GM12878 (cell line): ENCODE results near the gene DENND10. TPM values are rescaled to one million over a fixed set of nuclear protein-coding genes. Genes with fewer than 3 reads are reported as not detected.

Source experiments
- ATAC-seq: fragments of 200-7000 bp; cut with Tn5 transposase; 3 replicates; pipeline ENCODE4 v1.9.1; 2020; ENCODE audit warnings: mild to moderate bottlenecking, moderate library complexity
- BruUV-seq: library from RNA; stranded (reverse); fragments of 400-500 nt; replicated peaks from 2 replicates; lab custom pipeline; 2021; lab: Mats Ljungman, UMichigan
- CTCF ChIA-PET: fragments of 300-600 bp; sonication (Branson Sonifier 250); formaldehyde crosslinking; extraction: SDS; loops from one replicate; lab custom pipeline; 2021; ENCODE audit warnings: inconsistent platforms; lab: Yijun Ruan, JAX
- POLR2A ChIA-PET: fragments of 350-600 bp; formaldehyde crosslinking; extraction: SDS; loops from one replicate; lab custom pipeline; 2021; ENCODE audit warnings: inconsistent platforms; lab: Charles Lee
- RAD21 ChIA-PET: fragments of 300-600 bp; sonication (Branson Sonifier 250); formaldehyde crosslinking; loops from one replicate; lab custom pipeline; 2023; ENCODE audit warnings: antibody characterized with exemption; ENCODE audit not compliant: unreplicated experiment; lab: Charles Lee
- SMC1A ChIA-PET: fragments of 300-600 bp; sonication (Branson Sonifier 250); formaldehyde crosslinking; loops from one replicate; lab custom pipeline; 2023; ENCODE audit not compliant: unreplicated experiment, uncharacterized antibody; lab: Charles Lee
- DNase-seq: peaks from one replicate; pipeline ENCODE4 v3.0.0-alpha.2; 2011; ENCODE audit warnings: low read depth, low spot score
- FAIRE-seq: peaks from 3 replicates; lab custom pipeline; 2011; peaks lifted over from hg19 to GRCh38; lab: Jason Lieb, UNC
- H2AFZ ChIP-seq: 2 replicates; pipeline ENCODE4 v1.6.0; 2011; ENCODE audit warnings: low read depth, low read length, control low read depth; ENCODE audit not compliant: control insufficient read depth
- H3K27ac ChIP-seq: 2 replicates; pipeline ENCODE4 v1.5.1; 2011; ENCODE audit warnings: control low read depth; ENCODE audit not compliant: control insufficient read depth, insufficient read depth
- H3K27me3 ChIP-seq, 2 experiments: replicated peaks in 1 of 2; 2 replicates each; pipeline versions ENCODE4 v1.6.0 to v1.6.1; 2011; ENCODE audit warnings: low read length in 1 of 2; ENCODE audit not compliant: control insufficient read depth in 2 of 2, insufficient read depth in 2 of 2
- H3K36me3 ChIP-seq, 2 experiments: 2 replicates each; pipeline ENCODE4 v1.5.1; 2011; ENCODE audit warnings: low read length in 1 of 2; ENCODE audit not compliant: control insufficient read depth in 2 of 2, insufficient read depth in 2 of 2
- H3K4me1 ChIP-seq: 2 replicates; pipeline ENCODE4 v1.6.1; 2011; ENCODE audit warnings: mild to moderate bottlenecking, low read length, moderate library complexity, mixed read lengths; ENCODE audit not compliant: control insufficient read depth, insufficient read depth
- H3K4me2 ChIP-seq: 2 replicates; pipeline ENCODE4 v1.6.0; 2011; ENCODE audit warnings: control low read depth; ENCODE audit not compliant: control insufficient read depth, insufficient read depth
- H3K4me3 ChIP-seq: fragments of 200-600 bp; sonication (generic); 2 replicates; pipeline ENCODE4 v1.5.1; 2016
- H3K79me2 ChIP-seq: 2 replicates; pipeline ENCODE4 v1.6.0; 2011; ENCODE audit warnings: low read length; ENCODE audit not compliant: control insufficient read depth, insufficient read depth
- H3K9ac ChIP-seq: 2 replicates; pipeline ENCODE4 v1.8.0; 2011; ENCODE audit warnings: low read length, control low read depth, mixed read lengths; ENCODE audit not compliant: control insufficient read depth, insufficient read depth
- H3K9me3 ChIP-seq: replicated peaks from 3 replicates; pipeline ENCODE4 v1.5.1; 2011; ENCODE audit warnings: mild to moderate bottlenecking, low read length; ENCODE audit not compliant: control insufficient read depth, insufficient read depth
- H4K20me1 ChIP-seq: 2 replicates; pipeline ENCODE4 v1.6.0; 2011; ENCODE audit not compliant: control insufficient read depth, insufficient read depth
- EZH2 ChIP-seq: IDR thresholded peaks from 2 replicates; pipeline ENCODE4 v1.6.1; 2012; ENCODE audit warnings: low read depth, mild to moderate bottlenecking, control low read depth, inconsistent platforms, low read length, borderline replicate concordance; ENCODE audit not compliant: control insufficient read depth
- NRF1 ChIP-seq: conservative IDR thresholded peaks from 2 replicates; pipeline ENCODE4 v1.6.1; 2011; ENCODE audit warnings: mild to moderate bottlenecking, low read depth, low read length, improper control_type of control experiment
- POLR2A ChIP-seq: IDR thresholded peaks from 2 replicates; pipeline ENCODE4 v1.6.1; 2011; ENCODE audit warnings: low read depth, mild to moderate bottlenecking, low read length
- SPI1 ChIP-seq: IDR thresholded peaks from 2 replicates; pipeline ENCODE4 v1.6.1; 2011; ENCODE audit warnings: low read depth, mild to moderate bottlenecking, low read length, moderate library complexity, borderline replicate concordance; ENCODE audit not compliant: insufficient read depth
- WGBS: methylation state at CpG from one replicate; pipeline ENCODE4 v1.1.6; 2016; ENCODE audit warnings: low lambda C conversion rate; ENCODE audit not compliant: insufficient replicate concordance, insufficient coverage; ENCODE audit errors: missing lambda C conversion rate; 5-methylcytosine and 5-hydroxymethylcytosine counted together
- in situ Hi-C: fragments of 300-500 bp; cut with MboI; formaldehyde crosslinking; loops from 9 replicates; pipeline ENCODE4 v1.14.3; 2018; ENCODE audit warnings: mixed read lengths
- intact Hi-C: fragments of 100-400 bp; cut with micrococcal nuclease; formaldehyde crosslinking; loops from one replicate; pipeline ENCODE4 v1.14.2; 2022; ENCODE audit not compliant: unreplicated experiment
- polyA plus RNA-seq, 11 experiments: library from polyadenylated mRNA; depleted of rRNA in 4 of 11; unstranded in 6 of 11; stranded (reverse) in 5 of 11; fragments of >200 nt; fragmentation: Nextera tagmentation in 4 of 11; fragmentation: Illumina TruSeq in 1 of 11; extraction: Ambion mirVana in 4 of 11; extraction: Trizol in 1 of 11; gene quantifications; 1 replicate in 1 of 11; 2 replicates in 10 of 11; pipeline versions ENCODE4 v1.2.1 to v1.2.3, GENCODE V29; 2011 to 2016; ENCODE audit warnings: inconsistent platforms in 2 of 11, missing spikeins in 2 of 11, low read depth in 1 of 11
- total RNA-seq, 4 experiments: library from RNA; depleted of rRNA in 3 of 4; stranded (reverse); fragments of >200 nt in 3 of 4; fragmentation: Illumina TruSeq in 1 of 4; extraction: Trizol in 1 of 4; gene quantifications; 2 replicates each; pipeline versions ENCODE4 v1.2.1 to v1.2.3, GENCODE V29; 2013 to 2021
- TF ChIP-seq, protein P1 (sequence below): fragments of 450-650 bp; IDR thresholded peaks from 2 replicates; pipeline ENCODE4 v1.6.1; 2018; ENCODE audit warnings: borderline replicate concordance, mild to moderate bottlenecking; ENCODE audit not compliant: partially characterized antibody
- TF ChIP-seq, protein P2 (sequence below): IDR thresholded peaks from 2 replicates; pipeline ENCODE4 v1.6.1; 2012; ENCODE audit warnings: improper control_type of control experiment, low read depth, low read length; ENCODE audit not compliant: insufficient replicate concordance

The DENND10 gene
- total and polyA plus RNA-seq, 10 of the 15 experiments (the other 5 are each of a cell fraction or from before 2014, with no cell fraction given): 21.5 to 39.8 (median 26.2) TPM

DNA sequence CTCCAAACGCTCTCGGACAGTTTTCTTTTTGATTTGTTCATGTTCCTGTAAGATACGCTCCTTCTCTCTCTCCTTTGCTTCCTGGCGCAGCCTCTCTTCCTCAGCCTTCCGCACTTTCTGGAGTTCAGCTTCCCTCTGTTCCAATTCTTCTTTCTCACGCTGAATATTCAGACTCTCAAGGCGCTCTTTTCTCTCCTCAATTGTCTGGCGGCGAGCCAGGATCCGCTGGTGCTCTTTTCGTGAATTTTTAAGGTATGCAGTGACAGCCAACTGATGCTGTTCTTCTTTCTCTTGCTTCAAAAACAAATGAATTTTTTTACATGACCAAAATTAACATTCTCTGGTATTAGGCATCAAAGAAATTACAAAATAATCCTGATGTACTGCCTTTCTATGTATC lies 45.9 kb upstream of the DENND10 start:
- no peak overlapping the region for H2AFZ ChIP-seq
- RAD21 ChIA-PET: no interaction called here
- no peak overlapping the region for H3K9ac ChIP-seq
- peaks cover 7% of the 10 kb centered on the region; the same call in 1 of the 2 replicates for H3K4me1 ChIP-seq
- peaks cover 11% of the 10 kb centered on the region for H3K79me2 ChIP-seq
- no peaks in the 10 kb centered on the region; the same call in 1 of the 2 replicates for H4K20me1 ChIP-seq
- CTCF ChIA-PET: interaction anchor here (1.3 kb wide), 1 partner anchor 141 kb away, joined by 4 read pairs; no protein-coding TSS in a partner anchor
- intact Hi-C loops: no loop called here
- H3K27me3 ChIP-seq: no peaks in the 10 kb centered on the region
- no peak for FAIRE-seq
- H3K27ac ChIP-seq: no peak overlapping the region
- POLR2A ChIA-PET: no interaction called here
- ATAC-seq: no peak
- no TSS peak for BruUV-seq
- in situ Hi-C loops: no loop called here
- TF ChIP-seq, protein P1, sequence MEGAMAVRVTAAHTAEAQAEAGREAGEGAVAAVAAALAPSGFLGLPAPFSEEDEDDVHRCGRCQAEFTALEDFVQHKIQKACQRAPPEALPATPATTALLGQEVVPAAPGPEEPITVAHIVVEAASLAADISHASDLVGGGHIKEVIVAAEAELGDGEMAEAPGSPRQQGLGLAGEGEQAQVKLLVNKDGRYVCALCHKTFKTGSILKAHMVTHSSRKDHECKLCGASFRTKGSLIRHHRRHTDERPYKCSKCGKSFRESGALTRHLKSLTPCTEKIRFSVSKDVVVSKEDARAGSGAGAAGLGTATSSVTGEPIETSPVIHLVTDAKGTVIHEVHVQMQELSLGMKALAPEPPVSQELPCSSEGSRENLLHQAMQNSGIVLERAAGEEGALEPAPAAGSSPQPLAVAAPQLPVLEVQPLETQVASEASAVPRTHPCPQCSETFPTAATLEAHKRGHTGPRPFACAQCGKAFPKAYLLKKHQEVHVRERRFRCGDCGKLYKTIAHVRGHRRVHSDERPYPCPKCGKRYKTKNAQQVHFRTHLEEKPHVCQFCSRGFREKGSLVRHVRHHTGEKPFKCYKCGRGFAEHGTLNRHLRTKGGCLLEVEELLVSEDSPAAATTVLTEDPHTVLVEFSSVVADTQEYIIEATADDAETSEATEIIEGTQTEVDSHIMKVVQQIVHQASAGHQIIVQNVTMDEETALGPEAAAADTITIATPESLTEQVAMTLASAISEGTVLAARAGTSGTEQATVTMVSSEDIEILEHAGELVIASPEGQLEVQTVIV: no peak
- TF ChIP-seq, protein P2, sequence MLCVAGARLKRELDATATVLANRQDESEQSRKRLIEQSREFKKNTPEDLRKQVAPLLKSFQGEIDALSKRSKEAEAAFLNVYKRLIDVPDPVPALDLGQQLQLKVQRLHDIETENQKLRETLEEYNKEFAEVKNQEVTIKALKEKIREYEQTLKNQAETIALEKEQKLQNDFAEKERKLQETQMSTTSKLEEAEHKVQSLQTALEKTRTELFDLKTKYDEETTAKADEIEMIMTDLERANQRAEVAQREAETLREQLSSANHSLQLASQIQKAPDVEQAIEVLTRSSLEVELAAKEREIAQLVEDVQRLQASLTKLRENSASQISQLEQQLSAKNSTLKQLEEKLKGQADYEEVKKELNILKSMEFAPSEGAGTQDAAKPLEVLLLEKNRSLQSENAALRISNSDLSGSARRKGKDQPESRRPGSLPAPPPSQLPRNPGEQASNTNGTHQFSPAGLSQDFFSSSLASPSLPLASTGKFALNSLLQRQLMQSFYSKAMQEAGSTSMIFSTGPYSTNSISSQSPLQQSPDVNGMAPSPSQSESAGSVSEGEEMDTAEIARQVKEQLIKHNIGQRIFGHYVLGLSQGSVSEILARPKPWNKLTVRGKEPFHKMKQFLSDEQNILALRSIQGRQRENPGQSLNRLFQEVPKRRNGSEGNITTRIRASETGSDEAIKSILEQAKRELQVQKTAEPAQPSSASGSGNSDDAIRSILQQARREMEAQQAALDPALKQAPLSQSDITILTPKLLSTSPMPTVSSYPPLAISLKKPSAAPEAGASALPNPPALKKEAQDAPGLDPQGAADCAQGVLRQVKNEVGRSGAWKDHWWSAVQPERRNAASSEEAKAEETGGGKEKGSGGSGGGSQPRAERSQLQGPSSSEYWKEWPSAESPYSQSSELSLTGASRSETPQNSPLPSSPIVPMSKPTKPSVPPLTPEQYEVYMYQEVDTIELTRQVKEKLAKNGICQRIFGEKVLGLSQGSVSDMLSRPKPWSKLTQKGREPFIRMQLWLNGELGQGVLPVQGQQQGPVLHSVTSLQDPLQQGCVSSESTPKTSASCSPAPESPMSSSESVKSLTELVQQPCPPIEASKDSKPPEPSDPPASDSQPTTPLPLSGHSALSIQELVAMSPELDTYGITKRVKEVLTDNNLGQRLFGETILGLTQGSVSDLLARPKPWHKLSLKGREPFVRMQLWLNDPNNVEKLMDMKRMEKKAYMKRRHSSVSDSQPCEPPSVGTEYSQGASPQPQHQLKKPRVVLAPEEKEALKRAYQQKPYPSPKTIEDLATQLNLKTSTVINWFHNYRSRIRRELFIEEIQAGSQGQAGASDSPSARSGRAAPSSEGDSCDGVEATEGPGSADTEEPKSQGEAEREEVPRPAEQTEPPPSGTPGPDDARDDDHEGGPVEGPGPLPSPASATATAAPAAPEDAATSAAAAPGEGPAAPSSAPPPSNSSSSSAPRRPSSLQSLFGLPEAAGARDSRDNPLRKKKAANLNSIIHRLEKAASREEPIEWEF: no peak
- TF ChIP-seq POLR2A (no peak), NRF1 (no peak), SPI1 (no peak), EZH2 (no peak)
- no peak overlapping the region for H3K4me3 ChIP-seq
- no peak for DNase-seq
- peaks cover 14 to 52% of the 10 kb centered on the region in 2 experiments for H3K36me3 ChIP-seq
- SMC1A ChIA-PET: interaction anchor here (0.6 to 1.4 kb wide), 3 partner anchors 10 to 92 kb away, joined by 3 to 5 read pairs (median 5); no protein-coding TSS in a partner anchor
- WGBS: 96% methylated on average over 11 of the region's 11 CpGs
- H3K9me3 ChIP-seq: no peaks in the 10 kb centered on the region
- H3K4me2 ChIP-seq: no peak overlapping the region
